Endodermal cell (in vitro differentiated cells): ENCODE measurements around the gene NOX5. TPM values are rescaled to one million over a fixed set of nuclear protein-coding genes. Genes with fewer than 3 reads are reported as not detected.
A peak's percentile ranks its signal among the peaks of the same experiment; 100 is the strongest.

Experiments used
- DNase-seq: peaks from one replicate; pipeline ENCODE4 v3.0.0-alpha.2; 2017
- H3K27ac ChIP-seq: 2 replicates; pipeline ENCODE4 v1.5.1; 2013; ENCODE audit warnings: mild to moderate bottlenecking, low read depth, low read length, moderate library complexity
- H3K27me3 ChIP-seq: 2 replicates; pipeline ENCODE4 v1.6.1; 2013; ENCODE audit warnings: mild to moderate bottlenecking, low read length, moderate library complexity; ENCODE audit not compliant: insufficient read depth, control insufficient read depth, poor library complexity, severe bottlenecking
- H3K36me3 ChIP-seq: 2 replicates; pipeline ENCODE4 v1.7.0; 2013; ENCODE audit warnings: mild to moderate bottlenecking, low read length, moderate library complexity; ENCODE audit not compliant: control insufficient read depth, insufficient read depth
- H3K4me1 ChIP-seq: one replicate; pipeline ENCODE4 v1.7.0; 2013; ENCODE audit warnings: low read length; ENCODE audit not compliant: control insufficient read depth, insufficient read depth
- H3K4me3 ChIP-seq: 2 replicates; pipeline ENCODE4 v1.5.1; 2013; ENCODE audit warnings: mild to moderate bottlenecking, low read length, moderate library complexity
- H3K9ac ChIP-seq: 2 replicates; pipeline ENCODE4 v1.6.1; 2013; ENCODE audit warnings: mild to moderate bottlenecking, low read length, moderate library complexity; ENCODE audit not compliant: poor library complexity, severe bottlenecking; ENCODE audit errors: extremely low read depth
- H3K9me3 ChIP-seq: 2 replicates; pipeline ENCODE4 v1.6.1; 2013; ENCODE audit warnings: mild to moderate bottlenecking, low read length, moderate library complexity; ENCODE audit not compliant: control insufficient read depth
- H3K27ac Mint-ChIP-seq: 2 replicates; pipeline ENCODE4 v1.8.0; 2020; ENCODE audit warnings: mixed read lengths
- H3K27me3 Mint-ChIP-seq: 2 replicates; pipeline ENCODE4 v1.8.0; 2021; ENCODE audit warnings: mild to moderate bottlenecking, mixed read lengths; ENCODE audit not compliant: insufficient read depth
- H3K36me3 Mint-ChIP-seq: 2 replicates; pipeline ENCODE4 v1.8.0; 2020; ENCODE audit warnings: low read depth, mixed read lengths
- H3K4me1 Mint-ChIP-seq: 2 replicates; pipeline ENCODE4 v1.8.0; 2020; ENCODE audit warnings: mixed read lengths
- H3K4me3 Mint-ChIP-seq: 2 replicates; pipeline ENCODE4 v1.8.0; 2020; ENCODE audit warnings: mild to moderate bottlenecking, moderate library complexity, mixed read lengths
- H3K9me3 Mint-ChIP-seq: 2 replicates; pipeline ENCODE4 v1.8.0; 2020; ENCODE audit warnings: mild to moderate bottlenecking, mixed read lengths
- WGBS, 2 experiments: methylation state at CpG; one replicate each; pipeline versions ENCODE4 v1.1.5 to v1.1.7; 2013; ENCODE audit warnings: missing lambda C conversion rate in 2 of 2, mixed read lengths in 1 of 2; ENCODE audit not compliant: insufficient coverage in 1 of 2, insufficient read length in 1 of 2; 5-methylcytosine and 5-hydroxymethylcytosine counted together
- total RNA-seq, 2 donors: library from RNA; stranded (reverse); fragmentation: NEBNext Ultra II Directional in 1 of 2; extraction: Animal tissue kit (Norgen Biotek cat#: 25700) in 1 of 2; gene quantifications; 2 replicates in 1 of 2; 3 replicates in 1 of 2; pipeline ENCODE4 v1.2.1, GENCODE V29; 2021
- TF ChIP-seq, protein P1 (sequence below): fragments of 200-600 bp; sonication (generic); conservative IDR thresholded peaks from 2 replicates; pipeline ENCODE4 v1.5.0; 2021; ENCODE audit warnings: antibody characterized with exemption, mild to moderate bottlenecking

The NOX5 gene
- total RNA-seq, 2 donors from 2014 or later, result not detected

DNA sequence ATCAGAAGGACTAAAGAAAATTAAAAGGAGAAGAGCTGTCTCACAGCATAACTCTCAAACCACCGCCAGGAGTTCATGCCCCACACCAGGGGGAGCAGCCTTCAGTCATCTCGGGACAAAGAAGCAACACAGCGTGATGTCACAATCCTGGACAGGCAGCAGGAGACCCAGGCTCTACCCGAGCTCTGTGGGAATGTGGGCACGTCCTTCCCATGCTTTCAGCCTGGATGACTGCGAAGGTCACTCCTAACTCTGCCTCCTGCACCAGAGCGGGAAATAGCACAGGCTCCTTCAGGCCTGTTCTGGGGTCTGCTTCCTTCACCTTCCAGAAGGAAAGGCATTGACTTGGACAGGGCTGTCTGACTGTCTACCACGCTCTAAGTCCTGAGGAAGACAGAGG lies 31.3 kb downstream of the NOX5 start:
- DNase-seq, result no peak

DNA sequence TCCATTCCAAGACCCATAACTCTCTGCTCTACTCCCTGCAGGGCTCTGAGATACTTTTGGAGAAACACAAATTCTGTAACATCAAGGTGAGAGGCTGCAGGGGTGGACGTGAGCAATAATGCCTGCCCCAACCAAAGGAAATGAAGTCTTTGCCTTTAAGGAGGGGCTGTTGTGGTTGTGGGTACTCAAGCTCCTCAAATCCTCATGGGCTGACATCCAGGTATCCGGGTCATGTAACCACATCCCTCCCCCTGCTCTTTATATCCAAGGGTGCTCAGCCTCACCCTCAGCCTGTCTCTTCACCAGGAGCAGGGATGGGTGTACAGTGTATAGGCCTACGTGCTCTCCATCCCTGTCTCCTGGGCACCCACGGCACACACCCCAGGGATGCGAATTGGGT lies 32.3 kb downstream of the NOX5 start:
- Histone ChIP-seq H3K9ac (no peak overlapping the region), H3K27me3 (no peaks in the 10 kb centered on the region), H3K4me3 (no peak overlapping the region), H3K9me3 (no peaks in the 10 kb centered on the region), H3K36me3 (no peaks in the 10 kb centered on the region), H3K4me1 (no peaks in the 10 kb centered on the region), H3K27ac (no peak overlapping the region)
- no peaks in the 10 kb centered on the region for H3K9me3 Mint-ChIP-seq
- no peak overlapping the region for H3K4me3 Mint-ChIP-seq
- peaks cover 5% of the 10 kb centered on the region for H3K4me1 Mint-ChIP-seq
- TF ChIP-seq, protein P1, sequence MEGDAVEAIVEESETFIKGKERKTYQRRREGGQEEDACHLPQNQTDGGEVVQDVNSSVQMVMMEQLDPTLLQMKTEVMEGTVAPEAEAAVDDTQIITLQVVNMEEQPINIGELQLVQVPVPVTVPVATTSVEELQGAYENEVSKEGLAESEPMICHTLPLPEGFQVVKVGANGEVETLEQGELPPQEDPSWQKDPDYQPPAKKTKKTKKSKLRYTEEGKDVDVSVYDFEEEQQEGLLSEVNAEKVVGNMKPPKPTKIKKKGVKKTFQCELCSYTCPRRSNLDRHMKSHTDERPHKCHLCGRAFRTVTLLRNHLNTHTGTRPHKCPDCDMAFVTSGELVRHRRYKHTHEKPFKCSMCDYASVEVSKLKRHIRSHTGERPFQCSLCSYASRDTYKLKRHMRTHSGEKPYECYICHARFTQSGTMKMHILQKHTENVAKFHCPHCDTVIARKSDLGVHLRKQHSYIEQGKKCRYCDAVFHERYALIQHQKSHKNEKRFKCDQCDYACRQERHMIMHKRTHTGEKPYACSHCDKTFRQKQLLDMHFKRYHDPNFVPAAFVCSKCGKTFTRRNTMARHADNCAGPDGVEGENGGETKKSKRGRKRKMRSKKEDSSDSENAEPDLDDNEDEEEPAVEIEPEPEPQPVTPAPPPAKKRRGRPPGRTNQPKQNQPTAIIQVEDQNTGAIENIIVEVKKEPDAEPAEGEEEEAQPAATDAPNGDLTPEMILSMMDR, result no peak
- H3K27me3 Mint-ChIP-seq, result peaks cover 13% of the 10 kb centered on the region
- WGBS, 2 experiments, result 93 to 100% methylated on average over 1 to 5 of the region's 5 CpGs
- DNase-seq, result no peak
- no peaks in the 10 kb centered on the region for H3K36me3 Mint-ChIP-seq
- H3K27ac Mint-ChIP-seq, result no peak overlapping the region

More for the DNA sequence above, 31.3 kb downstream of the NOX5 start:
- 54 to 72% methylated on average over 6 to 8 of the region's 8 CpGs for WGBS, 2 experiments
- no peaks in the 10 kb centered on the region for H3K9me3 Mint-ChIP-seq
- peaks cover 13% of the 10 kb centered on the region for H3K27me3 Mint-ChIP-seq
- Histone ChIP-seq H3K27ac (peak overlapping the region; percentile 41), H3K4me1 (no peaks in the 10 kb centered on the region), H3K4me3 (no peak overlapping the region), H3K9ac (no peak overlapping the region), H3K36me3 (no peaks in the 10 kb centered on the region), H3K9me3 (no peaks in the 10 kb centered on the region), H3K27me3 (no peaks in the 10 kb centered on the region)
- H3K4me3 Mint-ChIP-seq, result no peak overlapping the region
- TF ChIP-seq, protein P1, result peak; percentile 57
- H3K4me1 Mint-ChIP-seq, result peaks cover 1% of the 10 kb centered on the region
- H3K27ac Mint-ChIP-seq, result no peak overlapping the region
- H3K36me3 Mint-ChIP-seq, result no peaks in the 10 kb centered on the region

DNA sequence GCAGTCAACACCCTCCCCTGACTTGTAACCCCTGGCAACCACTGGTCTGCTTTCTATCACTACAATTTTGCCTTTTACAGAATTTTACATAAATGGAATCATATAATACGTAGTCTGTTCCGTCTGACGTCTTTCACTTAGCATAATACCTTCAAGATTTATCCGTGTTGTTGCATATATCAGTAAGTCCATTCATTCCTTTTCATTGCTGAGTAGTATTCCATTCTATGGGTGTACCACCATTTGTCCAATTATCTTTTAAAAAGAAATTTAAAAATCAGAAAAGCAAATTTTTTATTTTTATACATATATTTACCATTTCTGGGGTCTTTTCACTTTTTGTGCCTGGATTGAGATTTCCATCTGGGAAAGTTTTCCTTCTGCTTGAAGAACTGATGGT lies 35.5 kb downstream of the NOX5 start:
- H3K36me3 ChIP-seq, result no peaks in the 10 kb centered on the region
- H3K4me1 Mint-ChIP-seq, result peaks cover 28% of the 10 kb centered on the region
- no peak overlapping the region for H3K4me3 Mint-ChIP-seq
- H3K27me3 ChIP-seq, result no peaks in the 10 kb centered on the region
- H3K4me1 ChIP-seq, result peaks cover 7% of the 10 kb centered on the region
- H3K4me3 ChIP-seq, result no peak overlapping the region
- DNase-seq, result no peak
- no peaks in the 10 kb centered on the region for H3K36me3 Mint-ChIP-seq
- H3K27me3 Mint-ChIP-seq, result peaks cover 13% of the 10 kb centered on the region
- no peaks in the 10 kb centered on the region for H3K9me3 ChIP-seq
- TF ChIP-seq, protein P1, result no peak
- no peak overlapping the region for H3K9ac ChIP-seq
- H3K27ac ChIP-seq, result no peak overlapping the region
- no peaks in the 10 kb centered on the region for H3K9me3 Mint-ChIP-seq
- WGBS, 2 experiments, result 88 to 91% methylated on average over 4 of the region's 4 CpGs
- H3K27ac Mint-ChIP-seq, result no peak overlapping the region
